GM12891 (cell line): ENCODE measurements around the gene DNAJC17.

Experiments used
- DNase-seq: peaks from one replicate; pipeline ENCODE4 v3.0.0; 2011; ENCODE audit warnings: low spot score; ENCODE audit not compliant: insufficient read length
- FAIRE-seq: peaks from 2 replicates; lab custom pipeline; 2011; peaks lifted over from hg19 to GRCh38; lab: Jason Lieb, UNC
- PAX5 ChIP-seq: IDR thresholded peaks from 2 replicates; pipeline ENCODE4 v1.6.1; 2011; ENCODE audit warnings: low read length, moderate library complexity, mild to moderate bottlenecking; ENCODE audit not compliant: insufficient read depth, severe bottlenecking
- POLR2A ChIP-seq: IDR thresholded peaks from 2 replicates; pipeline ENCODE4 v1.6.1; 2011; ENCODE audit warnings: low read depth, low read length, control low read depth
- POLR2AphosphoS5 ChIP-seq: IDR thresholded peaks from 2 replicates; pipeline ENCODE4 v1.6.1; 2011; ENCODE audit warnings: low read depth, low read length, control low read depth
- POU2F2 ChIP-seq: IDR thresholded peaks from 2 replicates; pipeline ENCODE4 v1.6.1; 2011; ENCODE audit warnings: low read depth, mild to moderate bottlenecking, control low read depth, low read length, moderate library complexity
- SPI1 ChIP-seq: IDR thresholded peaks from 2 replicates; pipeline ENCODE4 v1.6.1; 2011; ENCODE audit warnings: low read depth, low read length, control low read depth
- TAF1 ChIP-seq: IDR thresholded peaks from 2 replicates; pipeline ENCODE4 v1.6.1; 2011; ENCODE audit warnings: low read depth, low read length, control low read depth

The DNAJC17 gene

GRCh38 chr15:40755812-40756208, 51.5 kb downstream of the DNAJC17 start:
- FAIRE-seq, result no peak
- TF ChIP-seq PAX5, result no peak
- TF ChIP-seq TAF1, result no peak
- no peak for TF ChIP-seq POU2F2
- no peak for TF ChIP-seq POLR2A
- no peak for TF ChIP-seq SPI1
- no peak for TF ChIP-seq POLR2AphosphoS5

GRCh38 chr15:40754883-40755811, 52.1 kb downstream of the DNAJC17 start, which contains the start of gene RMDN3:
Gene RMDN3 (minus strand): TSS chr15:40755254. CDS start chr15:40754783, 471 bp downstream.
- peak; percentile 93 for TF ChIP-seq POLR2A
- TF ChIP-seq TAF1, result no peak; the same call in 1 of the 2 replicates
- TF ChIP-seq POLR2AphosphoS5, result peak; percentile 91
- no peak for TF ChIP-seq PAX5
- DNase-seq, result peak; percentile 92
- FAIRE-seq, result peak; percentile 95

More at GRCh38 chr15:40755812-40756208, 51.5 kb downstream of the DNAJC17 start:
- DNase-seq, result no peak

DNA sequence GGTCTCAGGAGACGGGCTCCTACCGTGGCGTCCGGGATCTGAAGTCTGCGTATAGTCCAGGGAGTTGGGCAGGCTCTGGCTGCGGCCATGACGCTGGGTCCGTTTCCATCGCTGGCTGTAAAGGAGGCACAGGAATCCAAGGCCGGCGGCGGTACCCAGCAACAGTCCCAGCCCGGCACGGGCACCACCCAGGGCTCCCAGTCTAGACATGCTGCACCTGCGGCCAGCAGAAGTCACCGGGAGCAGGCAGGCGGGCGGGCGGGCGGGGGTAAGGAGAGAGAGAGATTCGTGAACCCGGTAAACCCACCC, 52.7 kb downstream of the DNAJC17 start:
- no peak for DNase-seq
- no peak for FAIRE-seq
- no peak for TF ChIP-seq SPI1

DNA sequence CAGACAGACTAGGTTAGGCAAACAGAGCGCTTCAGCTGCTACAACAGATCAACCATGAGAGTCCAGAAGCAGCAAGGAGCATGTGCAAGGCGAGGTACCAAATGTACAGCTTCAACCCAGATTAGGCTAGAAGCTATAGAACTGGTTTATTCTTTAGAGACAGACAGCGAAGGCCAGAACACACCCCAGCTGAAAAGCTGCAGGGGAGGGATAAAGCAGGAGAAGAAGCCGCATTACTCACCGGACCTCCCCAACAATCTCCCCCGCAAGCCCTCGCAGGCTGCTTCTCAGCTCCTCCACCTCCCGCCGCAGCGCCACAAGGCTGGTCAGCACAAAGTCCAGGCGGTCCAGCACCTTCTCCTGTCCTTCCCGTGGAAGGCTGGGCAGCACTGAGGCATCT, 55.5 kb downstream of the DNAJC17 start:
- TF ChIP-seq PAX5, result no peak
- TF ChIP-seq POLR2A, result no peak
- TF ChIP-seq TAF1, result no peak
- TF ChIP-seq SPI1, result no peak
- TF ChIP-seq POLR2AphosphoS5, result no peak
- TF ChIP-seq POU2F2, result no peak
- FAIRE-seq (no peak), DNase-seq (no peak)

DNA sequence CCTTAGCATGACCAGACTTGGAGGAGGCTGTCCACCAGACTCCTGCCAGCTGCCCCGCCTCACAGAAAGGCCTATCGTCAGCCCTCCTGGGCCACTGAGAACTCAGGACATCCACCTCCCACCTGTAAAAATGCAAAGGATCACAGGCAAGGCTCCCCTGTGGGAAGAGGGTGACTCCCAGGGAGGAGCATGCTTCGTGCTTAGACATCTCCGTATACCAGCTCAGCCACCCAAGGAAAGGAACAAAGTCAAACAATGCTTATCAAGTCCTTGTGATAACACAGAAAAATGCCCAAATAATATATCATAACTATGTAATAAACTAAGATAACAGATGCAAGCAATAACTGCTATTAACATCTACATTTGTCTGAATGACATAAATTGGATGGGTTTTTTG, 56.4 kb downstream of the DNAJC17 start:
- TF ChIP-seq TAF1 (no peak), SPI1 (no peak), PAX5 (no peak), POLR2AphosphoS5 (no peak), POU2F2 (no peak), POLR2A (no peak)
- no peak for FAIRE-seq

GRCh38 chr15:40749151-40749630, 58.1 kb downstream of the DNAJC17 start:
- FAIRE-seq, result no peak
- no peak for DNase-seq
- no peak for TF ChIP-seq SPI1
- no peak for TF ChIP-seq TAF1

More for the DNA sequence above, 56.4 kb downstream of the DNAJC17 start:
- DNase-seq, result no peak

DNA sequence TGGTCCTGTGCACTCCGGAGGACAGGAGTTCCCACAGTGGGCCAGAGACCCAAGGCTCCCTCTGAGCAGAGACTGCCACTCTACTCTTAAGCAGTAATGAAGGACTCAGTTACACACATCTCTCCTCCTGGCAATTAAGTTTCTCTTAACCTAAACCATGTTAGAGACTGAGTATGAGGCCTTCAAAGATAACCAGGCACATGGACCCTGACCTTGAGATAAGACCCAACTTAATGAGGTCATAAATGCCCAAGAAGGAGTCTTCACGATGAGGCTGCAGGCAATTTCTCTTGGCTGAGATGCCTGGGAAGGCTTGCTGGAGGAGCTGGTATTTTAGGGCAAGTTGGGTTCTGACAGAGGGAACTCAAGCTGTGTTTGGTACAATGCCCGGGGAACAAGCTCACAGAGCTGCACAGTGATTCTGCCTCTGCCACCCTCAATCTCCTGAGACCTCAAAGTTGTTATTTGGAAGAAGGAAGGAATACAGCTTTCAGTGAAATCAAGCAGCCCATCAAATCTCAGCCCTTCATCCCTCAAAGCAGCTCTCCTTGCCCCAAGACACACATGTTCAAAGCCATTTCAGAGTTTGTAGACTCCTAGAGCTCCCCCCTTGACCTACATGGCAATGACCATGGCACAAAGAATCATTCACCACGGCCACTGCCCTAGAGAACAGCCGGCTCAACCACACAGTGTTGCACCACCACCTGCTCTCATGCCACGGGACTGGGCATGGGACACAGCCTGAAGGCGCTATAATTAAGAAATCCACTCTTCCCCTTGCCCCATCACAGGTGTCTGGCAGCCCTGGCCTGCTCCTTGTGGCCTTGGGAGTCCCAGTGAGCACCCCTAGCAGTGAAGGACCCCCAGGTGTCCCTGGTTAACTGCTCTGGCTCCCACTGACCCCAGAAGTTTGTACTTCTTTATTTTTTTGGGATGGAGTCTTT, 59.3 kb downstream of the DNAJC17 start:
- DNase-seq (no peak), FAIRE-seq (no peak)
- TF ChIP-seq TAF1 (no peak), POLR2A (no peak), SPI1 (no peak), PAX5 (no peak), POLR2AphosphoS5 (no peak), POU2F2 (no peak)

GRCh38 chr15:40746916-40747418, 60.3 kb downstream of the DNAJC17 start:
- DNase-seq (no peak), FAIRE-seq (no peak)
- TF ChIP-seq POLR2AphosphoS5 (no peak), POU2F2 (no peak), POLR2A (no peak), PAX5 (no peak), TAF1 (no peak), SPI1 (no peak)

DNA sequence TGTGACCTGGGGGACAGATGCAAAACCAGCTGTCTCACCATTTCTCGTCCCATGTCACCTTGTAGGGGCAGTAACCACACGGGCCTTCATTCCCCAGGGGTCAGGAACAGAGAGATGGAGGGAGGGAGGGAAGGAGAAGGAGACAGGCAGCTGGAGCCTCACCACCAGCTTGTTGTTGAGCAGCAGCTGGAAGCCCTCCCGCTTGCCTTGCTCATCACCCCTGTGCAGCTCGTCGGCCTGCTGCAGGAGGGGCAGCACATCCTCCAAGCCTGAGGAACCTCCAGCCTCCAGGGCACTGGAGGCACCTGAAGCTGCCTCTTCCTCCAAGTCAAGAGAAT, 62.5 kb downstream of the DNAJC17 start:
- DNase-seq (no peak), FAIRE-seq (no peak)
- TF ChIP-seq PAX5 (no peak), TAF1 (no peak), POLR2AphosphoS5 (no peak), POU2F2 (no peak), POLR2A (no peak), SPI1 (no peak)
